B cell (primary cell): Measurements from ENCODE around the gene IMMP2L. TPM values are rescaled to one million over a fixed set of nuclear protein-coding genes. Genes with fewer than 3 reads are reported as not detected.

Experiments used
- ATAC-seq: fragments of 200-7000 bp; cut with Tn5 transposase; one replicate; pipeline ENCODE4 v1.10.0; 2021; ENCODE audit warnings: low read depth, mild to moderate bottlenecking, moderate number of reproducible peaks, moderate library complexity
- CTCF ChIA-PET: fragments of 350-600 bp; sonication (Branson Sonifier 250); formaldehyde crosslinking; loops from one replicate; lab custom pipeline; 2021; ENCODE audit warnings: antibody characterized with exemption, inconsistent platforms; lab: Charles Lee
- POLR2A ChIA-PET: fragments of 350-600 bp; sonication (Branson Sonifier 250); formaldehyde crosslinking; loops from one replicate; lab custom pipeline; 2021; ENCODE audit warnings: antibody characterized with exemption; lab: Charles Lee
- DNase-seq: peaks from one replicate; pipeline ENCODE4 v3.0.0; 2013
- H2AFZ ChIP-seq: 2 replicates; pipeline ENCODE4 v1.6.1; 2012; ENCODE audit warnings: mild to moderate bottlenecking, low read depth, low read length; ENCODE audit not compliant: insufficient read depth, poor library complexity, severe bottlenecking
- H3K27ac ChIP-seq, 2 donors: 1 replicate in 1 of 2; 2 replicates in 1 of 2; pipeline ENCODE4 v1.5.1; 2012 to 2013; ENCODE audit warnings: low read length in 2 of 2, mild to moderate bottlenecking in 2 of 2, moderate library complexity in 1 of 2
- H3K27me3 ChIP-seq, 4 experiments: fragments of 200-600 bp in 1 of 4; sonication (generic) in 1 of 4; replicated peaks in 1 of 4; 1 replicate in 2 of 4; 2 replicates in 2 of 4; pipeline versions ENCODE4 v1.6.1 to v1.7.0; 2013 to 2016; ENCODE audit warnings: low read length in 3 of 4, mild to moderate bottlenecking in 2 of 4, mixed read lengths in 1 of 4, moderate library complexity in 1 of 4; ENCODE audit not compliant: insufficient read depth in 4 of 4, control insufficient read depth in 3 of 4; ENCODE audit errors: control extremely low read depth in 1 of 4
- H3K36me3 ChIP-seq, 2 experiments: replicated peaks in 1 of 2; 1 replicate in 1 of 2; 2 replicates in 1 of 2; pipeline versions ENCODE4 v1.6.1 to v1.7.1; 2013; ENCODE audit warnings: low read length in 1 of 2; ENCODE audit not compliant: insufficient read depth in 2 of 2, control insufficient read depth in 1 of 2; ENCODE audit errors: control extremely low read depth in 1 of 2, extremely low read depth in 1 of 2
- H3K4me1 ChIP-seq, 2 donors: fragments of 200-600 bp in 1 of 2; sonication (generic) in 1 of 2; 1 replicate in 1 of 2; 2 replicates in 1 of 2; pipeline versions ENCODE4 v1.5.1 to v1.6.1; 2013 to 2017; ENCODE audit warnings: low read length in 2 of 2; ENCODE audit not compliant: control insufficient read depth in 2 of 2, insufficient read depth in 2 of 2
- H3K4me2 ChIP-seq: replicated peaks from 2 replicates; pipeline ENCODE3; 2012; ENCODE audit warnings: mild to moderate bottlenecking, low read depth, low read length; ENCODE audit not compliant: poor library complexity, severe bottlenecking
- H3K4me3 ChIP-seq, 5 experiments: fragments of 200-600 bp in 1 of 5; sonication (generic) in 1 of 5; 1 replicate in 3 of 5; 2 replicates in 2 of 5; pipeline versions ENCODE4 v1.5.1 to v1.7.0; 2011 to 2016; ENCODE audit warnings: low read length in 4 of 5, mild to moderate bottlenecking in 4 of 5, low read depth in 2 of 5, control low read depth in 1 of 5, moderate library complexity in 1 of 5; ENCODE audit not compliant: insufficient read depth in 1 of 5; ENCODE audit errors: control extremely low read depth in 1 of 5, extremely low read depth in 1 of 5
- H3K79me2 ChIP-seq: fragments of 200-600 bp; sonication (generic); one replicate; pipeline ENCODE4 v1.6.0; 2016; ENCODE audit warnings: low read length; ENCODE audit not compliant: control insufficient read depth, insufficient read depth
- H3K9ac ChIP-seq: fragments of 200-600 bp; sonication (generic); 2 replicates; pipeline ENCODE4 v1.6.1; 2017; ENCODE audit warnings: mild to moderate bottlenecking, low read length, moderate library complexity
- H3K9me3 ChIP-seq, 3 donors: one replicate each; pipeline versions ENCODE4 v1.6.1 to v1.7.1; 2013; ENCODE audit warnings: low read length in 2 of 3; ENCODE audit not compliant: control insufficient read depth in 2 of 3, insufficient read depth in 1 of 3; ENCODE audit errors: control extremely low read depth in 1 of 3
- H4K20me1 ChIP-seq: 2 replicates; pipeline ENCODE4 v1.6.0; 2012; ENCODE audit warnings: mild to moderate bottlenecking, low read length; ENCODE audit not compliant: insufficient read depth, control insufficient read depth, poor library complexity, severe bottlenecking
- H3K27ac Mint-ChIP-seq: one replicate; pipeline ENCODE4 v1.8.0; 2021; ENCODE audit warnings: mixed read lengths
- H3K27me3 Mint-ChIP-seq: one replicate; pipeline ENCODE4 v1.8.0; 2021; ENCODE audit warnings: mixed read lengths
- H3K4me1 Mint-ChIP-seq: one replicate; pipeline ENCODE4 v1.8.0; 2021; ENCODE audit warnings: mixed read lengths
- H3K4me3 Mint-ChIP-seq: one replicate; pipeline ENCODE4 v1.8.0; 2021; ENCODE audit warnings: mixed read lengths
- H3K9me3 Mint-ChIP-seq: one replicate; pipeline ENCODE4 v1.8.0; 2022; ENCODE audit warnings: mixed read lengths; ENCODE audit not compliant: insufficient read depth
- EZH2 ChIP-seq: IDR thresholded peaks from 2 replicates; pipeline ENCODE4 v1.6.1; 2012; ENCODE audit warnings: borderline replicate concordance, low read depth, mild to moderate bottlenecking, moderate library complexity, low read length; ENCODE audit not compliant: insufficient read depth, poor library complexity, severe bottlenecking
- WGBS: methylation state at CpG from one replicate; pipeline ENCODE4 v1.1.5; 2013; ENCODE audit warnings: missing lambda C conversion rate; ENCODE audit not compliant: insufficient coverage; 5-methylcytosine and 5-hydroxymethylcytosine counted together
- intact Hi-C: fragments of 100-400 bp; cut with micrococcal nuclease; formaldehyde crosslinking; loops from one replicate; pipeline ENCODE4 v1.10.0; 2022
- polyA plus RNA-seq: library from polyadenylated mRNA; depleted of rRNA; stranded (reverse); fragments of >200 nt; gene quantifications from 2 replicates; pipeline ENCODE4 v1.2.3, GENCODE V29; 2012
- total RNA-seq, 2 donors: library from RNA; stranded (reverse); fragments of 120-200 nt in 1 of 2; gene quantifications; 1 replicate in 1 of 2; 2 replicates in 1 of 2; pipeline versions ENCODE4 v1.2.3 to v1.2.4, GENCODE V29; 2013 to 2022
- TF ChIP-seq, protein P1 (sequence below): fragments of 200-600 bp; IDR thresholded peaks from one replicate; pipeline ENCODE4 v1.8.0; 2022; ENCODE audit warnings: antibody characterized with exemption, mild to moderate bottlenecking

Gene IMMP2L
- total and polyA plus RNA-seq, 2 donors (not counting 1 experiment from before 2014, with no cell fraction given) = 3.8 to 34.2 TPM

- Histone ChIP-seq H2AFZ (no peak overlapping the region), H3K79me2 (peaks cover 4% of the 10 kb centered on the region), H3K27me3 (no peaks in the 10 kb centered on the region), H3K27ac (no peak overlapping the region), H3K36me3 (no peaks in the 10 kb centered on the region), H3K9ac (no peak overlapping the region), H3K4me2 (no peak overlapping the region), H3K4me3 (no peak overlapping the region), H3K9me3 (no peaks in the 10 kb centered on the region), H4K20me1 (no peaks in the 10 kb centered on the region), H3K4me1 (no peaks in the 10 kb centered on the region)
- intact Hi-C loops = no loop called here
- CTCF ChIA-PET = no interaction called here
- H3K4me3 Mint-ChIP-seq = no peak overlapping the region
- no peaks in the 10 kb centered on the region for H3K27me3 Mint-ChIP-seq
- peaks cover 3% of the 10 kb centered on the region for H3K9me3 Mint-ChIP-seq
- POLR2A ChIA-PET = no interaction called here
- ATAC-seq (no peak), DNase-seq (no peak)
- 100% methylated on average over 1 of the region's 1 CpG for WGBS
- no peak overlapping the region for H3K27ac Mint-ChIP-seq
- peaks cover 2% of the 10 kb centered on the region for H3K4me1 Mint-ChIP-seq
- TF ChIP-seq EZH2 = no peak
- TF ChIP-seq, protein P1, sequence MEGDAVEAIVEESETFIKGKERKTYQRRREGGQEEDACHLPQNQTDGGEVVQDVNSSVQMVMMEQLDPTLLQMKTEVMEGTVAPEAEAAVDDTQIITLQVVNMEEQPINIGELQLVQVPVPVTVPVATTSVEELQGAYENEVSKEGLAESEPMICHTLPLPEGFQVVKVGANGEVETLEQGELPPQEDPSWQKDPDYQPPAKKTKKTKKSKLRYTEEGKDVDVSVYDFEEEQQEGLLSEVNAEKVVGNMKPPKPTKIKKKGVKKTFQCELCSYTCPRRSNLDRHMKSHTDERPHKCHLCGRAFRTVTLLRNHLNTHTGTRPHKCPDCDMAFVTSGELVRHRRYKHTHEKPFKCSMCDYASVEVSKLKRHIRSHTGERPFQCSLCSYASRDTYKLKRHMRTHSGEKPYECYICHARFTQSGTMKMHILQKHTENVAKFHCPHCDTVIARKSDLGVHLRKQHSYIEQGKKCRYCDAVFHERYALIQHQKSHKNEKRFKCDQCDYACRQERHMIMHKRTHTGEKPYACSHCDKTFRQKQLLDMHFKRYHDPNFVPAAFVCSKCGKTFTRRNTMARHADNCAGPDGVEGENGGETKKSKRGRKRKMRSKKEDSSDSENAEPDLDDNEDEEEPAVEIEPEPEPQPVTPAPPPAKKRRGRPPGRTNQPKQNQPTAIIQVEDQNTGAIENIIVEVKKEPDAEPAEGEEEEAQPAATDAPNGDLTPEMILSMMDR = no peak
Observed at GRCh38 chr7:111409714-111410422, 152.4 kb downstream of the IMMP2L start.

DNA sequence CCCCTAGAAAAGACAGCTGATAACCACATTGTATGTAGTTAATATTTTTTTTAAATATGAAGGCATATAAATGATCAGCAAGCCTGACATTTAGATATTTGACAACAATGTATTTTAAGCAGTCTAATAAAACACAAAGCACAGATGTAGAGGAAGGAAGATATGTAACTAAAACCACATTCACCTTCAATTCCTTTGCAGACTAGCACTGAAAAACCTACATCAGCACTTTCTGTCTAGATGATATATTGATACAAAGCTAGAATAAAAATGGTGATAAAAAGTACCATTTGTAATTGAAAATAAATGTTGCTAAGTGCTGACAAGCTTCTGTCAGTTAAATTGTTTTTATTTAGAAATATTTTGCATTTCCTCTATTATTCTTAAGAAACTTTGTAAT, 153.6 kb downstream of the IMMP2L start:
- Histone ChIP-seq H3K79me2 (peaks cover 4% of the 10 kb centered on the region), H3K4me2 (no peak overlapping the region), H3K9ac (no peak overlapping the region), H3K27ac (no peak overlapping the region), H3K9me3 (no peaks in the 10 kb centered on the region), H4K20me1 (no peaks in the 10 kb centered on the region), H3K4me1 (no peaks in the 10 kb centered on the region), H2AFZ (no peak overlapping the region), H3K4me3 (no peak overlapping the region), H3K36me3 (no peaks in the 10 kb centered on the region), H3K27me3 (no peaks in the 10 kb centered on the region)
- Mint-ChIP-seq H3K4me3 (no peak overlapping the region), H3K4me1 (no peaks in the 10 kb centered on the region), H3K9me3 (peaks cover 3% of the 10 kb centered on the region), H3K27me3 (no peaks in the 10 kb centered on the region), H3K27ac (no peak overlapping the region)
- intact Hi-C loops = no loop called here
- TF ChIP-seq EZH2 = no peak
- TF ChIP-seq, protein P1 = no peak
- ATAC-seq (no peak), DNase-seq (no peak)
- POLR2A ChIA-PET = no interaction called here
- CTCF ChIA-PET = no interaction called here
